ENCODE measurements around the gene SMARCC2. TPM values are rescaled to one million over a fixed set of nuclear protein-coding genes. Genes with fewer than 3 reads are reported as not detected.

SMARCC2 gene
- polyA plus RNA-seq, 2 of the 4 experiments (the other 2 are of a cell fraction): 51.9 to 83.9 TPM

GRCh38 chr12:56169229-56169759 is 20.0 kb downstream of the SMARCC2 start:
- Histone ChIP-seq H3K4me1 (no peaks in the 10 kb centered on the region), H3K27ac (no peak overlapping the region), H3K4me2 (no peak overlapping the region), H3K9me3 (no peaks in the 10 kb centered on the region), H3K4me3 (no peak overlapping the region)
- ChIA-PET POLR2A (no interaction called here), CTCF (interaction anchor here (0.8 to 5.1 kb wide), 4 partner anchors 10 to 50 kb away, joined by 3 to 42 read pairs (median 11); partner anchors contain the start of genes SMARCC2 and ZC3H10)
- ATAC-seq (no peak), FAIRE-seq (no peak), DNase-seq (ENCODE audit: low read depth in 1 of 2, low spot score in 1 of 2) (no peak)
- 93% methylated on average over 11 of the region's 11 CpGs for WGBS (ENCODE audit: missing lambda C conversion rate)
- TF ChIP-seq MAFK (IDR thresholded peaks at IDR 0.05; ENCODE audit: partially characterized antibody): peak; percentile 86
- TF ChIP-seq ZNF302 (CRISPR knock-in tag; IDR thresholded peaks at IDR 0.05): no peak
- no peak for TF ChIP-seq MAZ (IDR thresholded peaks at IDR 0.05; ENCODE audit: borderline replicate concordance, low read depth, low read length)
- no peak for TF ChIP-seq HES2 (IDR thresholded peaks at IDR 0.05)
- no peak for TF ChIP-seq EP300 (IDR thresholded peaks at IDR 0.05)
- TF ChIP-seq USF2 (IDR thresholded peaks at IDR 0.05): no peak
- no peak for TF ChIP-seq HOXB5 (CRISPR knock-in tag; IDR thresholded peaks at IDR 0.05)

GRCh38 chr12:56165369-56165768 is 23.9 kb downstream of the SMARCC2 start:
- WGBS (ENCODE audit: missing lambda C conversion rate): 89% methylated on average over 4 of the region's 4 CpGs
- ATAC-seq (peak; percentile 6 to 17; a peak in 3 of 6 replicates), FAIRE-seq (no peak), DNase-seq (ENCODE audit: low read depth in 1 of 2, low spot score in 1 of 2) (no peak)
- CTCF ChIA-PET: interaction anchor here (1.0 to 9.0 kb wide), 9 partner anchors 9 to 47 kb away, joined by 3 to 83 read pairs (median 5); partner anchors contain the start of genes ESYT1, SMARCC2 and ZC3H10
- H3K4me1 ChIP-seq: peaks cover 18% of the 10 kb centered on the region
- POLR2A ChIA-PET: interaction anchor here (0.9 kb wide), 1 partner anchor 37 kb away, joined by 4 read pairs; the partner anchor contains the start of gene ESYT1
- H3K4me2 ChIP-seq: no peak overlapping the region
- no peaks in the 10 kb centered on the region for H3K9me3 ChIP-seq
- no peak for TF ChIP-seq ZC3H11A (IDR thresholded peaks at IDR 0.05)
- TF ChIP-seq BHLHE40 (IDR thresholded peaks at IDR 0.05; ENCODE audit: low read depth, low read length): no peak
- TF ChIP-seq POLR2AphosphoS2 (conservative IDR thresholded peaks at IDR 0.05; ENCODE audit: low read length): peak; percentile 85; the same call in 1 of the 2 replicates
- no peak overlapping the region for H3K4me3 ChIP-seq
- no peak overlapping the region for H3K27ac ChIP-seq

GRCh38 chr12:56164345-56164729 is 24.9 kb downstream of the SMARCC2 start:
- FAIRE-seq (no peak), ATAC-seq (peak; percentile 1 to 5; a peak in 3 of 6 replicates), DNase-seq (ENCODE audit: low read depth in 1 of 2, low spot score in 1 of 2) (no peak)
- H3K27ac ChIP-seq: no peak overlapping the region
- WGBS (ENCODE audit: missing lambda C conversion rate): 96% methylated on average over 17 of the region's 17 CpGs
- peaks cover 27% of the 10 kb centered on the region for H3K4me1 ChIP-seq
- POLR2A ChIA-PET: no interaction called here
- CTCF ChIA-PET: interaction anchor here (0.8 to 9.0 kb wide), 5 partner anchors 10 to 46 kb away, joined by 3 to 83 read pairs (median 5); partner anchors contain the start of genes SMARCC2 and ZC3H10
- no peak overlapping the region for H3K4me2 ChIP-seq
- H3K4me3 ChIP-seq: no peak overlapping the region
- no peak for TF ChIP-seq REST (IDR thresholded peaks at IDR 0.05)
- H3K9me3 ChIP-seq: no peaks in the 10 kb centered on the region

GRCh38 chr12:56163533-56164344 is 25.5 kb downstream of the SMARCC2 start:
- DNase-seq (ENCODE audit: low read depth in 1 of 2, low spot score in 1 of 2): no peak
- 91% methylated on average over 11 of the region's 11 CpGs for WGBS (ENCODE audit: missing lambda C conversion rate)
- FAIRE-seq: no peak
- Histone ChIP-seq H3K4me3 (no peak overlapping the region), H3K4me1 (peaks cover 27% of the 10 kb centered on the region), H3K4me2 (no peak overlapping the region), H3K9me3 (no peaks in the 10 kb centered on the region), H3K27ac (no peak overlapping the region)
- TF ChIP-seq ATOH8 (CRISPR knock-in tag; IDR thresholded peaks at IDR 0.05; ENCODE audit: low read depth): no peak
- TF ChIP-seq NR3C1 (IDR thresholded peaks at IDR 0.05): no peak
- TF ChIP-seq POLR2AphosphoS2 (conservative IDR thresholded peaks at IDR 0.05; ENCODE audit: low read length): peak; percentile 66; the same call in 1 of the 2 replicates
- TF ChIP-seq HOXB5 (CRISPR knock-in tag; IDR thresholded peaks at IDR 0.05): no peak
- no peak for TF ChIP-seq MAFK (IDR thresholded peaks at IDR 0.05; ENCODE audit: partially characterized antibody)
- TF ChIP-seq PBX3 (IDR thresholded peaks at IDR 0.05): 0 out of 2 replicates have a peak, but pooled peaks have one; percentile 13
- TF ChIP-seq FOSB (CRISPR knock-in tag; IDR thresholded peaks at IDR 0.05): 0 out of 2 replicates have a peak, but pooled peaks have one; percentile 33
- TF ChIP-seq TP53 (CRISPR knock-in tag; IDR thresholded peaks at IDR 0.05): 0 out of 2 replicates have a peak, but pooled peaks have one; percentile 43
- TF ChIP-seq HOXA7 (CRISPR knock-in tag; IDR thresholded peaks at IDR 0.05): no peak
- TF ChIP-seq CBX8 (IDR thresholded peaks at IDR 0.05): no peak
- no peak for TF ChIP-seq SMC3 (IDR thresholded peaks at IDR 0.05)
- ChIA-PET POLR2A (interaction anchor here (0.8 to 0.9 kb wide), 2 partner anchors 12 to 36 kb away, joined by 3 to 4 read pairs; partner anchors contain the start of gene ESYT1), CTCF (interaction anchor here (1.0 to 9.0 kb wide), 8 partner anchors 11 to 94 kb away, joined by 3 to 83 read pairs (median 5); partner anchors contain the start of genes ANKRD52, SMARCC2 and ZC3H10)
- ATAC-seq: peak; percentile 3 to 5; a peak in 3 of 6 replicates
